OCI-LY7 (cell line): ENCODE data around the gene E2F6. TPM values are rescaled to one million over a fixed set of nuclear protein-coding genes. Genes with fewer than 3 reads are reported as not detected.

Experiments
- BruUV-seq: library from RNA; stranded (reverse); fragments of 400-500 nt; replicated peaks from 2 replicates; lab custom pipeline; 2021; lab: Mats Ljungman, UMichigan
- CTCF ChIA-PET: fragments of 300-600 bp; sonication (Branson Sonifier 250); formaldehyde crosslinking; loops from one replicate; lab custom pipeline; 2022; ENCODE audit warnings: antibody characterized with exemption; ENCODE audit not compliant: unreplicated experiment; lab: Charles Lee
- POLR2A ChIA-PET: fragments of 300-600 bp; sonication (Branson Sonifier 250); formaldehyde crosslinking; loops from one replicate; lab custom pipeline; 2022; ENCODE audit warnings: antibody characterized with exemption; lab: Charles Lee
- DNase-seq: peaks from one replicate; pipeline ENCODE4 v3.0.0-alpha.2; 2015; ENCODE audit warnings: low spot score
- H2AFZ ChIP-seq: fragments of 200-600 bp; sonication (generic), shearing (Covaris generic); 2 replicates; pipeline ENCODE4 v1.6.1; 2014; ENCODE audit warnings: mild to moderate bottlenecking, antibody characterized with exemption, low read length, moderate library complexity
- H3K27ac ChIP-seq: fragments of 200-600 bp; sonication (generic); 2 replicates; pipeline ENCODE4 v1.5.1; 2014; ENCODE audit warnings: mixed run types, low read depth, mild to moderate bottlenecking, moderate library complexity, low read length, inconsistent platforms; ENCODE audit not compliant: poor library complexity, severe bottlenecking
- H3K36me3 ChIP-seq: fragments of 200-600 bp; sonication (generic); 2 replicates; pipeline ENCODE4 v1.6.1; 2014; ENCODE audit warnings: mild to moderate bottlenecking, antibody characterized with exemption, low read length, moderate library complexity, mixed read lengths; ENCODE audit not compliant: insufficient read depth
- H3K4me1 ChIP-seq: fragments of 200-600 bp; sonication (generic); 2 replicates; pipeline ENCODE4 v1.5.1; 2014; ENCODE audit warnings: mild to moderate bottlenecking, low read length; ENCODE audit not compliant: insufficient read depth, poor library complexity, severe bottlenecking
- H3K4me2 ChIP-seq: fragments of 200-600 bp; sonication (generic); 2 replicates; pipeline ENCODE4 v1.6.1; 2014; ENCODE audit warnings: mild to moderate bottlenecking, low read length
- H3K4me3 ChIP-seq: fragments of 200-600 bp; sonication (generic); 2 replicates; pipeline ENCODE4 v1.5.1; 2014; ENCODE audit warnings: mild to moderate bottlenecking, low read depth, low read length; ENCODE audit not compliant: poor library complexity, severe bottlenecking
- H3K79me2 ChIP-seq: fragments of 200-600 bp; sonication (generic); 2 replicates; pipeline ENCODE4 v1.6.1; 2016; ENCODE audit warnings: low read depth, mild to moderate bottlenecking, low read length, moderate library complexity, mixed read lengths; ENCODE audit not compliant: insufficient read depth
- H3K9me2 ChIP-seq: fragments of 200-600 bp; sonication (generic); 2 replicates; pipeline ENCODE4 v1.6.1; 2016; ENCODE audit warnings: mild to moderate bottlenecking, low read length, mixed read lengths; ENCODE audit not compliant: insufficient read depth
- H3K9me3 ChIP-seq: fragments of 200-600 bp; sonication (generic); 2 replicates; pipeline ENCODE4 v1.6.1; 2014; ENCODE audit warnings: mild to moderate bottlenecking, mixed run types, low read length, mixed read lengths
- H4K20me1 ChIP-seq: fragments of 200-600 bp; sonication (generic); 2 replicates; pipeline ENCODE4 v1.6.1; 2014; ENCODE audit warnings: mild to moderate bottlenecking, antibody characterized with exemption, low read length, moderate library complexity, mixed read lengths; ENCODE audit not compliant: insufficient read depth
- EZH2phosphoT487 ChIP-seq: fragments of 200-600 bp; sonication (generic); IDR thresholded peaks from 2 replicates; pipeline ENCODE4 v1.6.1; 2018; ENCODE audit warnings: low read depth, borderline replicate concordance, mild to moderate bottlenecking, mixed run types, antibody characterized with exemption, low read length, moderate library complexity, mixed read lengths
- intact Hi-C: fragments of 100-400 bp; cut with micrococcal nuclease; formaldehyde crosslinking; loops from one replicate; pipeline ENCODE4 v1.10.0; 2022; ENCODE audit not compliant: unreplicated experiment
- total RNA-seq, 2 experiments: library from RNA; depleted of rRNA in 1 of 2; stranded (reverse); fragments of >200 nt in 1 of 2; shearing (Covaris generic) in 1 of 2; gene quantifications; 2 replicates each; pipeline ENCODE4 v1.2.3, GENCODE V29; 2014 to 2022
- TF ChIP-seq, protein P1 (sequence below): fragments of 200-600 bp; sonication (generic); conservative IDR thresholded peaks from 2 replicates; pipeline ENCODE4 v1.5.1; 2014; ENCODE audit warnings: mild to moderate bottlenecking, antibody characterized with exemption, low read length, moderate library complexity, mixed read lengths

E2F6 gene
- total RNA-seq, 2 experiments from 2014 or later, result 12.4 to 14.3 TPM

DNA sequence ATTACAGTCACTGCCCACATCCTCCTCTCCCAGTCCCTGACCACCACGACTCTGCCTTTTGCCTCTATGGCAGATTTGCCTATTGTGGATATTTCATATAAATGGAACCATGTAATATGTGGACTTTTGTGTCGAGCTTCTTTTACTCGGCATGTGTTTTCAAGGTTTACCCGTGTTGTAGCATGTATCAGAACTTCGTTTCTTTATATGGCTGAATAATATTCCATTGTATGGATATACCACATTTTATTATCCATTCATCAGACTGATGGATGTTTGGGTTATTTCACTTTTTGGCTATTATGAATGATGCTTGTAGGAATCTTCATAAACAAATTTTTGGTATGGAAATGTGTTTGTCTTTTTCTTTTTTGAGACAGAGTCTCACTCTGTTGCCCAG is 24.2 kb upstream of the E2F6 start:
- Histone ChIP-seq H4K20me1 (no peaks in the 10 kb centered on the region), H3K27ac (no peak overlapping the region), H3K36me3 (no peaks in the 10 kb centered on the region), H2AFZ (no peak overlapping the region), H3K4me1 (no peaks in the 10 kb centered on the region), H3K4me3 (no peak overlapping the region), H3K79me2 (no peaks in the 10 kb centered on the region), H3K9me3 (no peaks in the 10 kb centered on the region), H3K9me2 (no peaks in the 10 kb centered on the region), H3K4me2 (no peak overlapping the region)
- ChIA-PET POLR2A (no interaction called here), CTCF (no interaction called here)
- no TSS peak for BruUV-seq
- no peak for TF ChIP-seq EZH2phosphoT487
- TF ChIP-seq, protein P1, sequence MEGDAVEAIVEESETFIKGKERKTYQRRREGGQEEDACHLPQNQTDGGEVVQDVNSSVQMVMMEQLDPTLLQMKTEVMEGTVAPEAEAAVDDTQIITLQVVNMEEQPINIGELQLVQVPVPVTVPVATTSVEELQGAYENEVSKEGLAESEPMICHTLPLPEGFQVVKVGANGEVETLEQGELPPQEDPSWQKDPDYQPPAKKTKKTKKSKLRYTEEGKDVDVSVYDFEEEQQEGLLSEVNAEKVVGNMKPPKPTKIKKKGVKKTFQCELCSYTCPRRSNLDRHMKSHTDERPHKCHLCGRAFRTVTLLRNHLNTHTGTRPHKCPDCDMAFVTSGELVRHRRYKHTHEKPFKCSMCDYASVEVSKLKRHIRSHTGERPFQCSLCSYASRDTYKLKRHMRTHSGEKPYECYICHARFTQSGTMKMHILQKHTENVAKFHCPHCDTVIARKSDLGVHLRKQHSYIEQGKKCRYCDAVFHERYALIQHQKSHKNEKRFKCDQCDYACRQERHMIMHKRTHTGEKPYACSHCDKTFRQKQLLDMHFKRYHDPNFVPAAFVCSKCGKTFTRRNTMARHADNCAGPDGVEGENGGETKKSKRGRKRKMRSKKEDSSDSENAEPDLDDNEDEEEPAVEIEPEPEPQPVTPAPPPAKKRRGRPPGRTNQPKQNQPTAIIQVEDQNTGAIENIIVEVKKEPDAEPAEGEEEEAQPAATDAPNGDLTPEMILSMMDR, result no peak
- intact Hi-C loops, result no loop called here
- DNase-seq, result no peak

- no peak for TF ChIP-seq EZH2phosphoT487
- TF ChIP-seq, protein P1, result no peak
- no peaks in the 10 kb centered on the region for H3K9me2 ChIP-seq
- no peaks in the 10 kb centered on the region for H3K9me3 ChIP-seq
- H4K20me1 ChIP-seq, result no peaks in the 10 kb centered on the region
- ChIA-PET POLR2A (interaction anchor here (0.6 kb wide), 2 partner anchors 89 to 269 kb away, joined by 4 to 5 read pairs; no protein-coding TSS in a partner anchor), CTCF (no interaction called here)
- no peak overlapping the region for H3K27ac ChIP-seq
- no peak overlapping the region for H3K4me2 ChIP-seq
- H2AFZ ChIP-seq, result no peak overlapping the region
- H3K4me1 ChIP-seq, result no peaks in the 10 kb centered on the region
- no TSS peak for BruUV-seq
- no peak for DNase-seq
- intact Hi-C loops, result no loop called here
- no peaks in the 10 kb centered on the region for H3K79me2 ChIP-seq
- no peaks in the 10 kb centered on the region for H3K36me3 ChIP-seq
- H3K4me3 ChIP-seq, result no peak overlapping the region
Measured at GRCh38 chr2:11488809-11489208, 22.8 kb upstream of the E2F6 start.

- H3K9me3 ChIP-seq, result no peaks in the 10 kb centered on the region
- H3K4me1 ChIP-seq, result no peaks in the 10 kb centered on the region
- no peaks in the 10 kb centered on the region for H3K9me2 ChIP-seq
- no peak overlapping the region for H3K4me3 ChIP-seq
- H3K4me2 ChIP-seq, result no peak overlapping the region
- TF ChIP-seq EZH2phosphoT487, result no peak
- TF ChIP-seq, protein P1, result no peak
- no peak overlapping the region for H3K27ac ChIP-seq
- H3K36me3 ChIP-seq, result no peaks in the 10 kb centered on the region
- DNase-seq, result no peak
- ChIA-PET CTCF (interaction anchor here (0.7 kb wide), 1 partner anchor 19 kb away, joined by 3 read pairs; no protein-coding TSS in a partner anchor), POLR2A (interaction anchor here (0.7 to 1.7 kb wide), 4 partner anchors 9 to 285 kb away, joined by 3 to 4 read pairs (median 4); no protein-coding TSS in a partner anchor)
- no peaks in the 10 kb centered on the region for H4K20me1 ChIP-seq
- no TSS peak for BruUV-seq
- no peaks in the 10 kb centered on the region for H3K79me2 ChIP-seq
- no peak overlapping the region for H2AFZ ChIP-seq
- intact Hi-C loops, result no loop called here
Measured at GRCh38 chr2:11483806-11484617, 18.1 kb upstream of the E2F6 start.
